Measurements from ENCODE around the gene TNPO3.
A peak's percentile ranks its signal among the peaks of the same experiment; 100 is the strongest.
"Not testable (repeated sequence)": the region's sequence is repeated elsewhere in the genome, so short reads cannot be mapped to it uniquely, and the experiment has no call there.

Gene TNPO3

GRCh38 chr7:128919881-128920799 lies 134.8 kb downstream of the TNPO3 start:
- no peak for DNase-seq

- DNase-seq = no peak
These were observed 135.7 kb downstream of the TNPO3 start for GRCh38 chr7:128919241-128919640.

GRCh38 chr7:128918016-128918665 lies 136.8 kb downstream of the TNPO3 start:
- no peak for DNase-seq

GRCh38 chr7:128917122-128917521 lies 137.8 kb downstream of the TNPO3 start:
- no peak for DNase-seq

- DNase-seq = no peak
These were observed 138.3 kb downstream of the TNPO3 start for GRCh38 chr7:128916643-128916915.

- no peak for DNase-seq
These were observed 138.9 kb downstream of the TNPO3 start for GRCh38 chr7:128915841-128916642.

GRCh38 chr7:128915271-128915819 lies 139.6 kb downstream of the TNPO3 start:
- DNase-seq = no peak

- DNase-seq = no peak
These were observed 140.3 kb downstream of the TNPO3 start for GRCh38 chr7:128914566-128915151.

GRCh38 chr7:128913870-128914565 lies 140.9 kb downstream of the TNPO3 start:
- DNase-seq = no peak

GRCh38 chr7:128912709-128913495 lies 142.0 kb downstream of the TNPO3 start:
- not testable (repeated sequence) for DNase-seq

- no peak for DNase-seq
These were observed 142.6 kb downstream of the TNPO3 start for GRCh38 chr7:128912281-128912680.

- DNase-seq = peak; percentile 69
These were observed 143.4 kb downstream of the TNPO3 start for GRCh38 chr7:128911423-128912031.

GRCh38 chr7:128910569-128910945 lies 144.4 kb downstream of the TNPO3 start, which contains the start of gene KCP:
Gene KCP (minus strand): TSS chr7:128910709. CDS start chr7:128910676, 33 bp downstream.
- DNase-seq = no peak

- DNase-seq = no peak
These were observed 145.0 kb downstream of the TNPO3 start for GRCh38 chr7:128909625-128910568.

- DNase-seq = no peak
These were observed 145.9 kb downstream of the TNPO3 start for GRCh38 chr7:128908750-128909624.

GRCh38 chr7:128906766-128907559 lies 147.9 kb downstream of the TNPO3 start:
- DNase-seq = no peak

GRCh38 chr7:128906001-128906765 lies 148.7 kb downstream of the TNPO3 start:
- DNase-seq = no peak

Measured in left hindlimb (tissue), 1 donor.